Nucleus accumbens (tissue), 56 donors: ENCODE measurements around the gene KCNRG.
"Not testable (repeated sequence)": the region's sequence is repeated elsewhere in the genome, so short reads cannot be mapped to it uniquely, and the experiment has no call there.

Source experiments
- DNase-seq, 56 donors: peaks; one replicate each; lab custom pipeline; 2025; lab: John Stamatoyannopoulos, UW

Gene KCNRG

DNA sequence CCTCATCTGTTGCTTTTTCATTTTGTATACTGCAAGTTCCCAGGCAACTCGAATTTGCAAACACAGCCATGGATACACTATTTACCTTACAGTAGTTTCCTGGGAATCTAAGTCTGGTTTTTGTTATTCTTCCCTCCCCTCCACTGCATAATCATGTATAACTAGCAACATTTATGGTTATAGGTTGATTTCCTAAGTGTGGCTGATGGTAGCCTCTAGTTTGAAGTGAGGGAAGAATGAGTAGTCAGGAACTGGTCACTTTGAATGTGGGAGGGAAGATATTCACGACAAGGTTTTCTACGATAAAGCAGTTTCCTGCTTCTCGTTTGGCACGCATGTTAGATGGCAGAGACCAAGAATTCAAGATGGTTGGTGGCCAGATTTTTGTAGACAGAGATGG lies at the start of gene KCNRG:
KCNRG (plus strand) TSS at position 187 of the 400 bp plus-strand sequence; CDS start at position 237, 50 bp downstream.
- DNase-seq: no peak

DNA sequence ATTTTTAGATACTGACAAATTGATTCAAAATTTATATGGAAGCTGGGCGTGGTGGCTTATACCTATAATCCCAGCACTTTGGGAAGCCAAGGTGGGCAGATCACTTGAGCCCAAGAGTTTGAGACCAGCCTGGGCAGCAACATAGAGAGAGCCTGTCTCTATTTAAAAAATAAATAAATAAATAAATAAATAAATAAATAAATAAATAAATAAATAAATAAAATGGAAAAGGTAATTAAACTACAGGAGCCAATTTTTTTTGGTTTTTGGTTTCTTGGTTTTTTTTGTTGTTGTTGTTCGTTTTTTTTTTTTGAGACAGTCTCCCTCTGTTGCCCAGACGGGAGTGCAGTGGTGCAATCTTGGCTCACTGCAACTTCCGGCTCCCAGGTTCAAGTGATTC lies 47.8 kb upstream of the KCNRG start:
- no peak for DNase-seq

GRCh38 chr13:49972709-49973108 lies 42.5 kb upstream of the KCNRG start:
- DNase-seq: no peak

DNA sequence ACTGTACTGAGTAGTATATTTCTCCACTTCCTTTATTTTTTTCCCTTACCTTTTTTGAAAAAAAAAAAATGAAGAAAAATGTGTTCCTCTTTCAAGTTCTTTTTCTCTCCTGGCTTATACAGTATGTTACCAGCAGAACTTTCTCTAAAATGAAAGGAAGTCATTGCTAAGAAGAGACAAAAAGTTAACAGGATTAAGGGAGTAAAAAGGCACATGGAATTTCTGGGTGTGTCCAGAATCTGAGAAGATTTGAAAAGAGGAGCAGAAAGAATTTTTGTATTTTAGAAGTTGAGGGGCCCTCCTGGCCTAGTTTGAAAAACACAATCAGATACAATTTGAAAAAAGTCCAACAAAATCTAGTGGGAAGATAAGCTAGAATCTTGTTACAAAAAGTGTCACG lies 39.4 kb upstream of the KCNRG start:
- DNase-seq: no peak

DNA sequence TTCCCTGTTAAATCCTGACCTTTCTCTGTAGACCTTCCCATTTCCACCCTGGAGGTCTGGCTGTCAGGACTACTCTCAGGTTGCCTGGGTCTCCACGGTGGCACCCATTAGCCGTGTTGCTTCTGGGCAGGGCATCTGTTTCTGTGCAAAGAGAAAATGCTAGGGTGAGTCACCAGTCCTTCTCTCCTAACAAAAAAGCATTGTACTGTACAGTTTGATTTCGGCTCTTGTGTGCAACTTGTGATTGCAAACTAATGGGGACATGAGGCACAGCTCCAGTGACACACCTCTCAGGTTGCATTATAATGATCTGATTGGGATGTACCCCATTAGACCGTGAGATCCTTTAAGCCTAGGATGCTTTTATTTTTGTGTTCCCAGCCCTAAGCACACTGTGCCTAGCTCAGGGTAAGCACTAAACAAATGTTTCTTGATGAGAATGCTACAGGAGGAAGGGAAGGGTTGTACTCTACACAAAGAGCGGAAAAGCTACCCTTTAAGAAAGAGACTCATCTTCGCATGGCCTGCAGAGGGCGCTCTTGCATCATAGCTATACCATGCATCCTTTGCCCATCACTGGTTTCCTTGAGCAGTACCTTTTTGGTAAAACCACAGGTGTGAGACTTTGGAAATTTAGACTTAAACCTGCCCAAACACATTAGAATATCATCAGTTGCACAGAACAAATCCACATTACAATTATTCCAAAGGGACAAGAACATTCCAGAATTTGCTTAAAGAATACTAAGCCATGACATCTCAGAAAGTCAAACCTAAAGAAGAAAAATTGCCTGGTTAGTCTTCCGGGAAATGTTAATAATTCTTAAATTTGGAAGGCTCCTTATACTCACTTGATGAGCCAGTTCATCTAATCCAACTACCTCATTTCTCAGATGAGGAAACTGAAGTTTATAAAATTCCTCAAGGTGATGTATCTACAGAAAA lies 38.7 kb upstream of the KCNRG start:
- DNase-seq: peak in 46 of 56 donors; percentile 3 to 81 (median 29)

GRCh38 chr13:49977992-49978391 lies 37.3 kb upstream of the KCNRG start:
- no peak for DNase-seq

DNA sequence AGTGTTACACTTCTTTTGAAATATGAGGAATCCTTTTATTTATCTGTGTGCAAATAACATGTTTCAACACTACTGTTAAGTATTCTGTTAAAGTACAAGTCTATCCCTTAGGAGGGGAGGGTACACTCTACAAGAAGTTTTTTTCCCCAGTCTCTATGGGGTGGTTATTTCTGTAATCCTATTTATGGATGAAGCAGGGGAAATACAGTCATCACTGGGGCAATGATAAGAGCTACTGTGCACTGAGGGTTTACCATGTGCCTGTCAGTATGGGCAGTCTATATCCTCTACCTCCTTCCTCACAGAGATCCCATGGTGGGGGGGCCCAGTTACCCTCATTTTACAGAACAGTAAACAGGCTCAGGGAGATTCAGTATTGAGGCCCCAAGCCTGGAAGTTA lies 35.0 kb upstream of the KCNRG start:
- DNase-seq: no peak

GRCh38 chr13:49985129-49985528 lies 30.1 kb upstream of the KCNRG start:
- no peak for DNase-seq

GRCh38 chr13:49986471-49986870 lies 28.8 kb upstream of the KCNRG start:
- DNase-seq: no peak

DNA sequence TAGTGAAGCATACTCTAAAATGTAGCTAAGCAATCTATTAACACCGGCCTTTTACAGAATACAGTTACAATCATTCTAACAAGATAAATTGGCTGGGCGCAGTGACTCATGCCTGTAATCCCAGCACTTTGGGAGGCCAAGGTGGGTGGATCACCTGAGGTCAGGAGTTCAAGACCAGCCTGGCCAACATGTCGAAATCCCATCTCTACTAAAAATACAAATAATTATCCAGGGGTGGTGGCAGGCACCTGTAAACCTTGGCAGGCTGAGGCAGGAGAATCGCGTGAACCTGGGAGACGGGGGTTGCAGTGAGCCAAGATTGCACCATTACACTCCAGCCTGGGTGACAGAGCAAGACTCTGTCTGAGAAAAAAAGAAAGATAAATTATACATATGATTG lies 24.6 kb upstream of the KCNRG start:
- DNase-seq: not testable (repeated sequence)

- DNase-seq: no peak
Observed at GRCh38 chr13:49993111-49993510, 22.1 kb upstream of the KCNRG start.

- DNase-seq: no peak
Observed at GRCh38 chr13:49993666-49994065, 21.6 kb upstream of the KCNRG start.

- no peak for DNase-seq
Observed at GRCh38 chr13:49995625-49996101, 19.6 kb upstream of the KCNRG start.

DNA sequence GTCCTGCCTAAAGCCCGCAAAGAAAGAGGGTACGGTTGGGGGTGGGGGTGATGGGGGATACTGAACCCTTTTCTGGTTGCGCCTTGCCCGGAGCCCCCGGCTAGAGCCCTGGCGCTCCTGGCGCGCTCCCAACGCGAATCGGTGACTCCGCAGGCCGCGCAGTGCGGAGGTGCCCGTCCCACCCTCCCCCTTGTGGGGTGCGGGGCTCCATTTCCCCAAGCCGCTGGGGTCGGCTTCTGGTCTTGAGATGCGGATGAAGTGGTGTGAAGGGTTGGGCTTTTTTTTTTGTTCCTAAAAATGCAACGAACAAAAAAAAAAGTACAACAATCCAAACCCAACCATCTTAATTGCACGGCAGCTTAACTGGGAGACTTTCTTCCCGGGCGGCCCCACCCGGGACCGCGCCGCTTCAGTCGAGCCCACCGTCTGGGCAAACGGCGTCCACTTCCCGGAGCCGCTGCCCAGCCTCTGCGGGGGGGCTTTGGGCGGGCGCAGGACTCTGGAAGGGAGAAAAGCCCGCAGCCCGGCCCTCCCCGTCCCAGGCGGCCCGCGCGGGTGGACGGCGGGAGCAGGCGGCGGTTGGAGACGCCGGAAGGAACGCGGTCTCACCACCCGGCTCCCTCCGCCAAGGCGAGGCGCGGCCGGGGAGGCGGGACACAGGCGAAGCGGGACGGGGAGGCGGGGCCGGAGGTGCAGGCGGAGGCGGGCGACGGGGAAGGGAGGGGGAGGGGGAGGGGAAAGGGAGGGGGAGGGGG lies 18.9 kb upstream of the KCNRG start:
- DNase-seq: peak in 55 of 56 donors; percentile 46 to 95 (median 86)

- DNase-seq: peak; percentile 33 to 97 (median 90)
Observed at GRCh38 chr13:49996951-49997895, 18.0 kb upstream of the KCNRG start, which contains the start of gene TRIM13. Gene TRIM13, plus strand, starts transcription at chr13:49997042. Its CDS starts 14,899 bp downstream, at chr13:50011941.

DNA sequence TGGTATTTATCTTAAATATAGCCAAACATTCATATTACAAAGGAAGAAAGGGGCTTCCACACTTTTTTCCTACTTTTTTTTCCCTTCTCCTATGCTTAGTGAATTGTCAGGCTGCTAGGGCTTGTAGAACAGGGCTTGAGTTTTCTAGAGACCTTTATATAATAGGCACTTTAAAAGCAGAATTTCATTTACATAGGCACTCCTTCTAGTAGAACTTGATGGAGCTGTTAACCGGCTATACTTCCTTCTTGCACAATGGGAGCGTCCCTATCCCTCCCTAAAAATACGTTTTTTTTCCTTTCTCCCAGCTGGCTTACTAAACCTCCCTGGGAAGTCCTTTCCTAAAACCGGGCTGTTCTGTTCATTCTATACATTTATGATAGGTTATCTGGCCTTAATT lies 17.3 kb upstream of the KCNRG start:
- DNase-seq: no peak

- DNase-seq: no peak
Observed at GRCh38 chr13:49998714-49999624, 16.3 kb upstream of the KCNRG start.

DNA sequence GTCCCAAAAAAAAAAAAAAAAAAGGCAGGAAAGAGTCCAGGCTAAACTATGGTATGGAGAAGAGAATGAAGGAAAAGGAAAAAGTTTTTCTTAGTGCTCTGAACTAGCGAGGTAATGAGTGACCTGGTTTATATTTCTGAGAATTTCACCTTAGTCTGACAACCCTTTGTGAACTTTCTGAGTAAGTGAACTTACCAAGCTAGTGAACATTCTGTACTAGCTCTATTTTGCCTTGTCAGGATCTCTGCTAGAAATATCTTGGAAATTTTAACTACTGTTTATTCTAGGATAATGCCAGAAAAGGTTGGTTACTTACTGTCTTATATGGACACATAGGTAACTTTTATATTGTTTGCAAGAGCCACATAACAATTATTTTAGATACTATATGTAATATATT lies 14.0 kb upstream of the KCNRG start:
- no peak for DNase-seq
